ENCODE data around the gene AFG1L.

AFG1L gene

GRCh38 chr6:108330806-108331205 lies 36.0 kb downstream of the AFG1L start:
- Histone ChIP-seq H3K9me3 (no peaks in the 10 kb centered on the region), H3K27ac (no peak overlapping the region), H3K27me3 (no peaks in the 10 kb centered on the region), H3K4me1 (ENCODE audit: control insufficient read depth in 1 of 2, insufficient read depth in 1 of 2, low read depth in 1 of 2, low read length in 1 of 2) (no peaks in the 10 kb centered on the region), H3K4me3 (ENCODE audit: low read depth in 1 of 2, low read length in 1 of 2) (no peak overlapping the region), H3K36me3 (no peaks in the 10 kb centered on the region)
- no peak for TF ChIP-seq CTCF (IDR thresholded peaks at IDR 0.05)

- no peaks in the 10 kb centered on the region for H3K27me3 ChIP-seq
- no peak for TF ChIP-seq CTCF (IDR thresholded peaks at IDR 0.05)
- H3K4me1 ChIP-seq (ENCODE audit: control insufficient read depth in 1 of 2, insufficient read depth in 1 of 2, low read depth in 1 of 2, low read length in 1 of 2), result no peaks in the 10 kb centered on the region
- H3K27ac ChIP-seq, result no peak overlapping the region
- H3K36me3 ChIP-seq, result no peaks in the 10 kb centered on the region
- H3K4me3 ChIP-seq (ENCODE audit: low read depth in 1 of 2, low read length in 1 of 2), result no peak overlapping the region
- no peaks in the 10 kb centered on the region for H3K9me3 ChIP-seq
These were observed 37.1 kb downstream of the AFG1L start for GRCh38 chr6:108331982-108332381.

- Histone ChIP-seq H3K4me1 (ENCODE audit: control insufficient read depth in 1 of 2, insufficient read depth in 1 of 2, low read depth in 1 of 2, low read length in 1 of 2) (no peaks in the 10 kb centered on the region), H3K4me3 (ENCODE audit: low read depth in 1 of 2, low read length in 1 of 2) (no peak overlapping the region), H3K36me3 (no peaks in the 10 kb centered on the region), H3K27ac (no peak overlapping the region), H3K9me3 (no peaks in the 10 kb centered on the region), H3K27me3 (no peaks in the 10 kb centered on the region)
- TF ChIP-seq CTCF (IDR thresholded peaks at IDR 0.05), result no peak
These were observed 42.1 kb downstream of the AFG1L start for GRCh38 chr6:108336971-108337370.

- TF ChIP-seq CTCF (IDR thresholded peaks at IDR 0.05), result no peak
- no peak overlapping the region for H3K27ac ChIP-seq
- no peaks in the 10 kb centered on the region for H3K36me3 ChIP-seq
- no peaks in the 10 kb centered on the region for H3K4me1 ChIP-seq (ENCODE audit: control insufficient read depth in 1 of 2, insufficient read depth in 1 of 2, low read depth in 1 of 2, low read length in 1 of 2)
- no peak overlapping the region for H3K4me3 ChIP-seq (ENCODE audit: low read depth in 1 of 2, low read length in 1 of 2)
- H3K27me3 ChIP-seq, result no peaks in the 10 kb centered on the region
- no peaks in the 10 kb centered on the region for H3K9me3 ChIP-seq
These were observed 42.9 kb downstream of the AFG1L start for GRCh38 chr6:108337721-108338120.

- Histone ChIP-seq H3K36me3 (no peaks in the 10 kb centered on the region), H3K9me3 (no peaks in the 10 kb centered on the region), H3K4me3 (ENCODE audit: low read depth in 1 of 2, low read length in 1 of 2) (no peak overlapping the region), H3K4me1 (ENCODE audit: control insufficient read depth in 1 of 2, insufficient read depth in 1 of 2, low read depth in 1 of 2, low read length in 1 of 2) (no peaks in the 10 kb centered on the region), H3K27me3 (no peaks in the 10 kb centered on the region), H3K27ac (no peak overlapping the region)
- TF ChIP-seq CTCF (IDR thresholded peaks at IDR 0.05), result no peak
These were observed 46.5 kb downstream of the AFG1L start for GRCh38 chr6:108341372-108341771.

- Histone ChIP-seq H3K36me3 (no peaks in the 10 kb centered on the region), H3K27me3 (no peaks in the 10 kb centered on the region), H3K9me3 (no peaks in the 10 kb centered on the region), H3K27ac (no peak overlapping the region), H3K4me3 (ENCODE audit: low read depth in 1 of 2, low read length in 1 of 2) (no peak overlapping the region), H3K4me1 (ENCODE audit: control insufficient read depth in 1 of 2, insufficient read depth in 1 of 2, low read depth in 1 of 2, low read length in 1 of 2) (no peaks in the 10 kb centered on the region)
- TF ChIP-seq CTCF (IDR thresholded peaks at IDR 0.05), result no peak
These were observed 49.0 kb downstream of the AFG1L start for GRCh38 chr6:108343894-108344293.
